ENCODE measurements around the gene B3GNT5. TPM values are rescaled to one million over a fixed set of nuclear protein-coding genes. Genes with fewer than 3 reads are reported as not detected.

Gene B3GNT5
- total RNA-seq, 2 donors from 2014 or later, result 10.5 to 18.0 TPM

- peaks cover 59% of the 10 kb centered on the region for H3K36me3 ChIP-seq (ENCODE audit: control insufficient read depth, insufficient read depth, low read length)
- H3K4me1 ChIP-seq (ENCODE audit: control insufficient read depth, insufficient read depth, low read length), result peaks cover 26% of the 10 kb centered on the region
- no peak overlapping the region for H3K27ac ChIP-seq (ENCODE audit: low read depth, low read length)
- H3K9ac ChIP-seq (ENCODE audit: extremely low read depth, low read length, poor library complexity, severe bottlenecking), result no peak overlapping the region
- no peak overlapping the region for H3K27ac Mint-ChIP-seq
- DNase-seq, result no peak
- no peaks in the 10 kb centered on the region for H3K27me3 Mint-ChIP-seq (ENCODE audit: insufficient read depth)
- peak overlapping the region; percentile 66 for H3K4me3 ChIP-seq (ENCODE audit: low read length)
- peaks cover 11% of the 10 kb centered on the region for H3K4me1 Mint-ChIP-seq
- WGBS, 2 experiments (ENCODE audit: insufficient coverage in 1 of 2, insufficient read length in 1 of 2), result 90 to 95% methylated on average over 2 to 3 of the region's 3 CpGs
- H3K9me3 ChIP-seq (ENCODE audit: control insufficient read depth, low read length), result no peaks in the 10 kb centered on the region
- no peaks in the 10 kb centered on the region for H3K9me3 Mint-ChIP-seq
- H3K4me3 Mint-ChIP-seq, result no peak overlapping the region
- H3K27me3 ChIP-seq (ENCODE audit: control insufficient read depth, insufficient read depth, low read length, poor library complexity, severe bottlenecking), result no peaks in the 10 kb centered on the region
- peaks cover 28% of the 10 kb centered on the region for H3K36me3 Mint-ChIP-seq (ENCODE audit: low read depth)
- TF ChIP-seq CTCF (conservative IDR thresholded peaks at IDR 0.05), result no peak
These were observed 9.9 kb downstream of the B3GNT5 start for GRCh38 chr3:183262875-183263378.

- WGBS, 2 experiments (ENCODE audit: insufficient coverage in 1 of 2, insufficient read length in 1 of 2), result 16 to 24% methylated on average over 3 to 5 of the region's 5 CpGs
- H3K9ac ChIP-seq (ENCODE audit: extremely low read depth, low read length, poor library complexity, severe bottlenecking), result peak overlapping the region; percentile 35
- H3K36me3 ChIP-seq (ENCODE audit: control insufficient read depth, insufficient read depth, low read length), result peaks cover 61% of the 10 kb centered on the region
- no peaks in the 10 kb centered on the region for H3K27me3 ChIP-seq (ENCODE audit: control insufficient read depth, insufficient read depth, low read length, poor library complexity, severe bottlenecking)
- H3K9me3 ChIP-seq (ENCODE audit: control insufficient read depth, low read length), result no peaks in the 10 kb centered on the region
- H3K27ac Mint-ChIP-seq, result no peak overlapping the region
- H3K9me3 Mint-ChIP-seq, result no peaks in the 10 kb centered on the region
- H3K4me3 Mint-ChIP-seq, result no peak overlapping the region
- peaks cover 33% of the 10 kb centered on the region for H3K4me1 ChIP-seq (ENCODE audit: control insufficient read depth, insufficient read depth, low read length)
- peak overlapping the region; percentile 66 for H3K4me3 ChIP-seq (ENCODE audit: low read length)
- H3K27me3 Mint-ChIP-seq (ENCODE audit: insufficient read depth), result no peaks in the 10 kb centered on the region
- DNase-seq, result peak; percentile 74
- no peak for TF ChIP-seq CTCF (conservative IDR thresholded peaks at IDR 0.05)
- H3K4me1 Mint-ChIP-seq, result peaks cover 24% of the 10 kb centered on the region
- H3K27ac ChIP-seq (ENCODE audit: low read depth, low read length), result peak overlapping the region; percentile 99
- peaks cover 19% of the 10 kb centered on the region for H3K36me3 Mint-ChIP-seq (ENCODE audit: low read depth)
These were observed 11.2 kb downstream of the B3GNT5 start for GRCh38 chr3:183264268-183264667.

GRCh38 chr3:183265157-183265642 is 12.1 kb downstream of the B3GNT5 start:
- no peak overlapping the region for H3K4me3 Mint-ChIP-seq
- WGBS, 2 experiments (ENCODE audit: insufficient coverage in 1 of 2, insufficient read length in 1 of 2), result 27 to 36% methylated on average over 13 to 15 of the region's 15 CpGs
- TF ChIP-seq CTCF (conservative IDR thresholded peaks at IDR 0.05), result no peak
- Histone ChIP-seq H3K4me3 (ENCODE audit: low read length) (peak overlapping the region; percentile 15), H3K36me3 (ENCODE audit: control insufficient read depth, insufficient read depth, low read length) (peaks cover 61% of the 10 kb centered on the region), H3K9me3 (ENCODE audit: control insufficient read depth, low read length) (no peaks in the 10 kb centered on the region), H3K4me1 (ENCODE audit: control insufficient read depth, insufficient read depth, low read length) (peaks cover 33% of the 10 kb centered on the region), H3K27me3 (ENCODE audit: control insufficient read depth, insufficient read depth, low read length, poor library complexity, severe bottlenecking) (no peaks in the 10 kb centered on the region), H3K27ac (ENCODE audit: low read depth, low read length) (peak overlapping the region; percentile 99), H3K9ac (ENCODE audit: extremely low read depth, low read length, poor library complexity, severe bottlenecking) (peak overlapping the region; percentile 7)
- no peaks in the 10 kb centered on the region for H3K27me3 Mint-ChIP-seq (ENCODE audit: insufficient read depth)
- peaks cover 19% of the 10 kb centered on the region for H3K36me3 Mint-ChIP-seq (ENCODE audit: low read depth)
- no peaks in the 10 kb centered on the region for H3K9me3 Mint-ChIP-seq
- H3K27ac Mint-ChIP-seq, result no peak overlapping the region
- peaks cover 30% of the 10 kb centered on the region for H3K4me1 Mint-ChIP-seq
- peak; percentile 81 for DNase-seq

All from endodermal cell (in vitro differentiated cells).